ENCODE data around the gene ACTR1B.
"Not testable (repeated sequence)": the region's sequence is repeated elsewhere in the genome, so short reads cannot be mapped to it uniquely, and the experiment has no call there.

Gene ACTR1B

GRCh38 chr2:97658691-97659157 lies 5.1 kb downstream of the ACTR1B start:
- no peak for DNase-seq (ENCODE audit: low read depth)

DNA sequence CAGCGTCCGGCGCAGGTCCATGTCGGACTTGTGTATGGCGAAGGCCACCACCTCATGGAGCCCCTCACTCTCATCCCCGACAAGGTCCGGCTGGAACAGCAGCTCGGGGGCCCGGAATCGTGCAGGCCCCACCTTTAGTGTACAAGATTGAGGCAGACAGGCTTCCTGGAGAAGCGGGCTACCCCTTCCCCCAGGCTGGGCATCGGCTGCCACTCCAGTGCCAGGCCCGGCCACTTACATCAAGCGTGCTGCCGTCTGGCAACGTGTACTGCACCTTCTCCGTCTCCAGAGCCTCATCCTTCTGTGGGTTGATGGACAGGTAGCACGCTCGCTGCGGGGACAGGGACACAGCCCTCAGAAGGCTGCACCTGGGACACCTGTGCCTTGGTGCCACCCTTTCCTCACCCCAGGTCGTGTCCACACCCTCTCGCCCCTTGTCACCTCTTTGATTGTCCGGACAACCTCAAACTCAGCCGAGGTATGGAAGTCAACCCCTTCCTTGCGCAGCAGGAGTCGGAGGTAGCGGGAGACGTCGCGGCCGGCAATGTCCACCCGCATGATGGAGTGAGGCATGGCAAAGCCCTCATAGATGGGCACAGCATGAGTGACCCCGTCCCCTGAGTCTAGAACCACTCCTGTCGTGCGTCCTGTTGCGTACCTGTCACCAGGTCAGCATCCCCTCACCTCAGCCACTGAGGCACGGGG lies 5.7 kb downstream of the ACTR1B start:
- DNase-seq (ENCODE audit: low read depth) = no peak

DNA sequence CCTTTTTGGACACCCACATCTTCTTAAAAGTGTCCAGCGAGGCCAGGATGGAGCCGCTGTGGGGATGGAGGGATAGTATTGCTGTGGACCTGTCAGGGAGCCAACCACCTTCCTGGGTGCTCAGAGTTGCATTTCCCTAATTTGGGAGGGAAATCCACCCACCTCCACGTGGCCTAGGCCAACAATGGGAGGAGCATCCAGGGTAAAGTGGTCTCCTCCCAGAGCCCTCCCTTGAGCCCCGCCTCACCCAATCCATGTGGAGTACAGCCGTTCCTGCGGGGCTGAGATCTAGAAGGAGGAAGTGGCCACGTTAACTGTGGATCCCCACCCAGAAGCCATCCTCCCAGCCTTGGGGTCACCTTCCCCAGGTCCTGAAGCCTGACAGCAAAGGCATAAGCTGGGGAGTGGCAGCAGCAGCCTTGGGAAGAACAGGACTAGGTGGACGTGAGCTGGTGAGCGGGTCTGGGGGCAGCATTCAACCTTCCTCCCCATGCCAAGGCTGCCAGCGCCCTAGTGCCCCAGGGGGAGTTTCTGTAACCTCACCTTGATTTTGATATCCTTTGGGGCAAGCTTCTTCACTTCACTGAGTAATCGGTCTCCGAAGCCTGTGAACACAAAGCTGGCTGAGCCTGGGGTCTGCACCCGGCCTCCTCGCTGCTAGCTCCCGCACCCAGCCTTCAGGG lies 6.8 kb downstream of the ACTR1B start:
- DNase-seq (ENCODE audit: low read depth) = no peak

DNA sequence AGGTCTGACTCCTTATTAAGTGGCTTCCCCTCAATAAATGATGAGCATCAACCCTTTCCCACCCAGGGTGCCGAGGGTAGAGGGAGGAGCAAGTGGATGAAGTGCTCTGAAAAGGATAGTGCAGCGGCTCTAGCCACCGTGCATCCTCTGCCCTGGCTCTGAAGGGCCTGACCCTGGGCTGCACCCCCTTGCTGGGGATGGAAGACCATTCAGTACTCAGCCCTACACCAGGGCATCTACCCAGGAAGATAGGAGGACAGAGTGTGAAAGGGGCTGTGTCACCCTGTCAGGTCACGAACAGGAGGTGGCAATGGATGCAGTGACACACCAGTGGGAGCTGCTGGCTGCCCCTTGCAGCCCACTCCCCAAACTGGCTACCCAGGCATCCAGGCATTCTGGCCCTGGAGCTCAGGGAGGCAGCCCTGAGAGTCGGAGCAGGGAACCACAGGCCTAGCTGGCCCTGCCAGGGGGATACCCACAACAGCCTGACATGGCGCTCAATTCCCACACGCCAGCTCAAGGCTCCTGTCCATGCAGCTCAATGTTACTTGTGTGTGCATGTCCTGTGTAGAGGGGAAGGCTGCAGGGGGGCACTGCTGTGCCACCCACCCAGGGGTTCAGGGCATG lies 7.6 kb downstream of the ACTR1B start:
- DNase-seq (ENCODE audit: low read depth) = no peak

- no peak for DNase-seq (ENCODE audit: low read depth)
Measured at GRCh38 chr2:97654791-97655190, 9.1 kb downstream of the ACTR1B start.

- no peak for DNase-seq (ENCODE audit: low read depth)
Measured at GRCh38 chr2:97654309-97654708, 9.5 kb downstream of the ACTR1B start.

DNA sequence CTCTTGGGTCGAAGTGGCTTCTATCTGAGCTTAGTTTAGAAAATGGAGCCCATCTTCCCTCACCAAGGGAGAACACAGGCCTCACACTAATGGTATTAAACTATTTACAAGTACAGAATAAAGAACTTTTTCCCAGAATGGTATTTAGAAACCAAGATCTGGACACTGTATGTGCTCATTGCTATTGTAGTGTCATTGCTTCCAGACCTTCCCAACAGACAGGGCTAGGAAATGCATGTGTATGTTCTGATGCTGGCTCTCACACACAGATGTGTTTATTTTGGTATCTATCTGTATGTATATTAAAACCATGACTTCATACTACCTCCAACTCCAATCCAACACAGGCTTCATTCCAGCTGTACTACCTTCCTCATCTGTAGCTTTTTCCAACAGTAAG lies 10.0 kb downstream of the ACTR1B start:
- DNase-seq (ENCODE audit: low read depth) = no peak

DNA sequence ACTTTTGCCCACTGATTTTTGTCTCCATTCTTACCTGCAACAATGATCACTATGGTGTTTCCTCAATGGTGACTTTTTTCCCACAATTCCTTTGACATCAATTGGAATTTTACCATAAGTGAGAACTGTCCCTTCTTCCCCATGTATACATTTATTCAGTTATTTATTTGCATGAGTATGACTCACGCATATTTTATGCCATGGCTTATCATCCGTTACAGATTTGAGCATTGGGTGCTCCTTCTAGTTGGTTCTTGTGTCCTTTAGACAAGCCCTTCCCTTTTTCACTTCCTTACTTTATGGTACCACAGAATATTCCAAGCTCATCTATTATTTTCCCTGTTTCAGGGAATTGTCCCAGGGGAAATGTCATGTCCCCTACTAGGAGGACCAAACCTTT lies 10.4 kb downstream of the ACTR1B start:
- no peak for DNase-seq (ENCODE audit: low read depth)

- no peak for DNase-seq (ENCODE audit: low read depth)
Measured at GRCh38 chr2:97651114-97651513, 12.7 kb downstream of the ACTR1B start.

DNA sequence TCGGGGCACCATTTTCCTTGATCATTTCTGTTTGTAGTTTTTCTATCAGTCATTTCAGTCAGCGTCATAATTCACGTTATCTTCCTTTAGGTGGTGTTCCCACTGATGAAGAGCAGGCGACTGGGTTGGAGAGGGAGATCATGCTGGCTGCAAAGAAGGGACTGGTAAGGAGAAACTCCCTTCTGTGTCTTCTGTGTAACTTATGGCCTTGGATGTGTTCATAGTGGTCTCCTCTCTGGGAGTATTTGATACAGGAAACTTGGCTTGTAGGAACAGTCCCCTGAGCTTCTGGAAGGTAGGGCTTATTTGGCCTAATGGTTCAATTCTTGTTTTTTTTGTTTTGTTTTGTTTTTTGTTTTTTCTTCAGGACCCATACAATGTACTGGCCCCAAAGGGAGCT lies 16.9 kb downstream of the ACTR1B start:
- DNase-seq (ENCODE audit: low read depth) = no peak

- peak; percentile 98 for DNase-seq (ENCODE audit: low read depth)
Measured at GRCh38 chr2:97645695-97646629, 17.9 kb downstream of the ACTR1B start, which contains the start of gene COX5B. COX5B (plus strand) TSS chr2:97646062; CDS start chr2:97646087, 25 bp downstream.

GRCh38 chr2:97645112-97645694 lies 18.6 kb downstream of the ACTR1B start:
- DNase-seq (ENCODE audit: low read depth) = no peak

- DNase-seq (ENCODE audit: low read depth) = no peak
Measured at GRCh38 chr2:97644023-97644717, 19.7 kb downstream of the ACTR1B start.

GRCh38 chr2:97626049-97626430 lies 37.8 kb downstream of the ACTR1B start:
- DNase-seq (ENCODE audit: low read depth) = not testable (repeated sequence)

- not testable (repeated sequence) for DNase-seq (ENCODE audit: low read depth)
Measured at GRCh38 chr2:97625354-97626048, 38.3 kb downstream of the ACTR1B start.

- DNase-seq (ENCODE audit: low read depth) = not testable (repeated sequence)
Measured at GRCh38 chr2:97622976-97623375, 40.9 kb downstream of the ACTR1B start.

DNA sequence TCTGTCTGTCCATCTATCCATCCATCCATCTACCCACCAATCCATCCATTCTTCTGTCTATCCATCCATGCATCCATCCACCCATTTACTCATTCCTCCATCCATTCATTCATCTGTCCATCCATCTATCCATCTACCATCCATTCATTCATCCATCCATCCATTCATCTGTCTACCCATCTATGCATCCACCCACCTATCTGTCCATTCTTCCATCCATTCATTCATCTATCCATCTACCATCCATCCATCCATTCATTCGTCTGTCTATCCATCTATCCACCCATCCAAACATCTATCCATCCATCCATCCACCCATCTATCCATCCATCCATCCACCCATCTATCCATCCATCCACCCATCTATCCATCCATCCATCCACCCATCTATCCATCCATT lies 43.4 kb downstream of the ACTR1B start:
- not testable (repeated sequence) for DNase-seq (ENCODE audit: low read depth)

- not testable (repeated sequence) for DNase-seq (ENCODE audit: low read depth)
Measured at GRCh38 chr2:97618939-97619827, 44.7 kb downstream of the ACTR1B start.

- no peak for DNase-seq (ENCODE audit: low read depth)
Measured at GRCh38 chr2:97617911-97618310, 45.9 kb downstream of the ACTR1B start.
